AG09319 (cell line): Measurements from ENCODE around the gene LRPPRC.

Experiments used
- DNase-seq: peaks from one replicate; pipeline ENCODE4 v3.0.0-alpha.2; 2010; ENCODE audit warnings: low read depth; ENCODE audit errors: extremely low read depth
- CTCF ChIP-seq: IDR thresholded peaks from 2 replicates; pipeline ENCODE4 v1.5.1; 2011; ENCODE audit warnings: low read depth, mild to moderate bottlenecking, inconsistent platforms, low read length, moderate library complexity

Gene LRPPRC

GRCh38 chr2:43846140-43846793, 149.5 kb downstream of the LRPPRC start:
- DNase-seq: no peak
- no peak for TF ChIP-seq CTCF

GRCh38 chr2:43845181-43845580, 150.6 kb downstream of the LRPPRC start:
- no peak for TF ChIP-seq CTCF

GRCh38 chr2:43842866-43843226, 152.9 kb downstream of the LRPPRC start:
- no peak for TF ChIP-seq CTCF
- DNase-seq: no peak

More at GRCh38 chr2:43845181-43845580, 150.6 kb downstream of the LRPPRC start:
- DNase-seq: no peak

- no peak for TF ChIP-seq CTCF
- no peak for DNase-seq
Measured at GRCh38 chr2:43841949-43842865, 153.6 kb downstream of the LRPPRC start.

- no peak for DNase-seq
- TF ChIP-seq CTCF: no peak
Measured at GRCh38 chr2:43840965-43841364, 154.8 kb downstream of the LRPPRC start.

- TF ChIP-seq CTCF: no peak
- DNase-seq: no peak
Measured at GRCh38 chr2:43839776-43840564, 155.8 kb downstream of the LRPPRC start.
